ENCODE measurements around the gene CDK5RAP2. TPM values are rescaled to one million over a fixed set of nuclear protein-coding genes. Genes with fewer than 3 reads are reported as not detected.

Gene CDK5RAP2
- total RNA-seq, 1 donor from 2014 or later = 54.7 TPM

DNA sequence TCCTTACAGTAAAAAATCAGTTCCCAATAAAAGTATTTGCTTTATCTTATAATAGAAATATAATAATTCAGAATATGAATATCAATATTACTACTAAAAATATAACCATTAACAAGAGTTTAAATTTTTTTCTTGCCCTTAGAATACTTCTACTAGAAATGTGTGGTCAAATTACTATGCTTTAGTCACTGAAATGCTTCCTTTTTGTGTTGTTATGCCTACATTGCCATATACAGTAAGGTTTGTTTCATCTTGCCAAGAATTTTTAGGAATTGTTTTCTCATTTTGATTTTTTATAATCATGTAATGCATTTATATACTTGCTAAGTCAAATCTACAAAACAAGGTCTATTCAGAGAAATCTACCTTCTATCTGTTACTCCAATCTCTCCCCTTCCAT is 181.7 kb downstream of the CDK5RAP2 start:
- TF ChIP-seq, protein P1, sequence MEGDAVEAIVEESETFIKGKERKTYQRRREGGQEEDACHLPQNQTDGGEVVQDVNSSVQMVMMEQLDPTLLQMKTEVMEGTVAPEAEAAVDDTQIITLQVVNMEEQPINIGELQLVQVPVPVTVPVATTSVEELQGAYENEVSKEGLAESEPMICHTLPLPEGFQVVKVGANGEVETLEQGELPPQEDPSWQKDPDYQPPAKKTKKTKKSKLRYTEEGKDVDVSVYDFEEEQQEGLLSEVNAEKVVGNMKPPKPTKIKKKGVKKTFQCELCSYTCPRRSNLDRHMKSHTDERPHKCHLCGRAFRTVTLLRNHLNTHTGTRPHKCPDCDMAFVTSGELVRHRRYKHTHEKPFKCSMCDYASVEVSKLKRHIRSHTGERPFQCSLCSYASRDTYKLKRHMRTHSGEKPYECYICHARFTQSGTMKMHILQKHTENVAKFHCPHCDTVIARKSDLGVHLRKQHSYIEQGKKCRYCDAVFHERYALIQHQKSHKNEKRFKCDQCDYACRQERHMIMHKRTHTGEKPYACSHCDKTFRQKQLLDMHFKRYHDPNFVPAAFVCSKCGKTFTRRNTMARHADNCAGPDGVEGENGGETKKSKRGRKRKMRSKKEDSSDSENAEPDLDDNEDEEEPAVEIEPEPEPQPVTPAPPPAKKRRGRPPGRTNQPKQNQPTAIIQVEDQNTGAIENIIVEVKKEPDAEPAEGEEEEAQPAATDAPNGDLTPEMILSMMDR (IDR thresholded peaks at IDR 0.05) = no peak
- no peaks in the 10 kb centered on the region for H3K9me3 ChIP-seq
- DNase-seq = no peak
- intact Hi-C loops (cut with DNase I) = no loop called here
- peaks cover 100% of the 10 kb centered on the region for H3K36me3 ChIP-seq
- H3K27ac ChIP-seq = no peak overlapping the region
- H3K4me1 ChIP-seq = no peaks in the 10 kb centered on the region
- no peaks in the 10 kb centered on the region for H3K27me3 ChIP-seq (ENCODE audit: low read depth)
- no peak for ATAC-seq
- H3K4me3 ChIP-seq = no peak overlapping the region

DNA sequence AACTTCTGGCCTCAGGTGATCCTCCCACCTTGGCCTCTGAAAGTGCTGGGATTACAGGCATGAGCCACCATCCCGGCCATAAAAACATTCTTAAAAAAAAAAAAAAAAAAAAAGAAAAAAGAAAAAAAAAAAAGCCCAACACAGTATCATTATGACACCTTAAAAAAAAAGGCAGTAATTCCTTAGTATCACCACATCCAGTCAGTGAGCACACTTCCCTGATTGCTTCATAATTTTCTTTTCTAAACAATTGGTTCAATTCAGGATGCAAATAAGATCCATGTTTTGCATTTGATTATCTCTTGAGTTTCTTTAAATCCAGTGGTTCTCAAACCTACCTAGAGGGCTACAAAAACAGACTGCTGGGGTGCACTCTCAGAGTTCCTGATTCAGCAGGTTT is 182.5 kb downstream of the CDK5RAP2 start:
- no peaks in the 10 kb centered on the region for H3K4me1 ChIP-seq
- H3K9me3 ChIP-seq = no peaks in the 10 kb centered on the region
- no peak overlapping the region for H3K4me3 ChIP-seq
- H3K27ac ChIP-seq = no peak overlapping the region
- intact Hi-C loops (cut with DNase I) = no loop called here
- H3K36me3 ChIP-seq = peaks cover 100% of the 10 kb centered on the region
- DNase-seq (no peak), ATAC-seq (no peak)
- TF ChIP-seq, protein P1 (IDR thresholded peaks at IDR 0.05) = no peak
- H3K27me3 ChIP-seq (ENCODE audit: low read depth) = no peaks in the 10 kb centered on the region

DNA sequence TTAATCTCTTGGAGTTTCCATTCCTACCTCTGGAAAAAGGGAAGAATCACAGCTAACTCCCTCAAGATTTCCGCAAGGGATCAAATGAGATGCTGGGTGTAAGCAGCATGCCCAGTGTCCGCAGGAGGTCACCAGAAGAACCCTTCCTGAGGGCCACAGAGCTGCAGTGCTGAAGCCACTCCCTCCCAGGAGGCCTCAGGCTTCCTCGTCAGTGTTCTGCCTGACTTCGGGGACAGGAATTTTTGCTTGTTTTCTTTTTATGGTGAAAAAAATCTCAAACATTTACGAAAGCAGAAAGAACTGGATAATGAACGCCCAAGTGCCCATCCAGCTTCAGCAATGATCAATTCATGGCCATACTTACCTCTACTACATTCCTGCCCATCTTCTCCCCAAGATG is 183.0 kb downstream of the CDK5RAP2 start:
- DNase-seq (no peak), ATAC-seq (no peak)
- Histone ChIP-seq H3K4me3 (no peak overlapping the region), H3K27me3 (ENCODE audit: low read depth) (no peaks in the 10 kb centered on the region), H3K36me3 (peaks cover 100% of the 10 kb centered on the region), H3K9me3 (no peaks in the 10 kb centered on the region), H3K4me1 (no peaks in the 10 kb centered on the region), H3K27ac (no peak overlapping the region)
- TF ChIP-seq, protein P1 (IDR thresholded peaks at IDR 0.05) = no peak
- intact Hi-C loops (cut with DNase I) = no loop called here

DNA sequence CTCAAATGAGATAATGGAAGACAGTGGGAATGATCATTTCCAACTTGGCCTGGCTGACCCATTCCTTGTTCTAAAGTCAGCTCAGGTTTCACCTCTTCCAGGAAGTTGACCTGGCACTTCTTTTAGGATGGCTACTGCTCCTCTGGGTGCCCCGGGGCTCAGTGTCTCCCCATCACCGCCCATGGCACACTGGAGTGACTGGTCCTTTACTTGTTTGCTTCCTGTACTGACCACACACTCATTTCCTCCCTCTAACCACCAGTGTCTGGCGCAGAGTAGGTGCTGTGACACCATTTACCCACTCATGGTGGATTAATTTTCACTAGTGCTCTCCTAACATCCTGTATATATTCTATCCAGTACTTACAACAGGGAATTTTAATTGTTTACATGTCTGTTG is 183.5 kb downstream of the CDK5RAP2 start:
- no peak for ATAC-seq
- Histone ChIP-seq H3K4me1 (no peaks in the 10 kb centered on the region), H3K9me3 (no peaks in the 10 kb centered on the region), H3K36me3 (peaks cover 100% of the 10 kb centered on the region), H3K27ac (no peak overlapping the region), H3K4me3 (no peak overlapping the region), H3K27me3 (ENCODE audit: low read depth) (no peaks in the 10 kb centered on the region)
- no peak for DNase-seq
- intact Hi-C loops (cut with DNase I) = no loop called here
- TF ChIP-seq, protein P1 (IDR thresholded peaks at IDR 0.05) = no peak

DNA sequence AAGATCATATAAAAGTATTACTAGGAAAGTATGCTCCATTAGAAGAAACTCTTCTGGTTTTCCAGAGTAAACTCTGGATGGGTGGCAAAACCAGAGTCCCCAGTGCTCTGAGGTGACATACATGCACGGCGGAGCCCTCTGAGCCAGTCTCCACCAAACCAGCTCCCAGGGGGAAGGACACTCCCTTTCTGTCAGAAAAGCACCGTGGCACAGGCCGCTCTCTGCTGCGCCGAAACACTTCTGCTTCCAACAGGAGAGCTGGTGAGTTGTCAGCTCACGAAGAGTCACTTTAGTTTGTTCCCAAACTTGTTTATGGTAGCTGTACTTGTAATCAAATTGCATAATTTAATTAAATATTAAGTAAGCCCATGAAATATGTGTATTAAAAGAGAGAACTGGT is 184.6 kb downstream of the CDK5RAP2 start:
- DNase-seq (no peak), ATAC-seq (no peak)
- no peaks in the 10 kb centered on the region for H3K4me1 ChIP-seq
- TF ChIP-seq, protein P1 (IDR thresholded peaks at IDR 0.05) = no peak
- intact Hi-C loops (cut with DNase I) = no loop called here
- H3K27me3 ChIP-seq (ENCODE audit: low read depth) = no peaks in the 10 kb centered on the region
- H3K9me3 ChIP-seq = no peaks in the 10 kb centered on the region
- H3K4me3 ChIP-seq = no peak overlapping the region
- no peak overlapping the region for H3K27ac ChIP-seq
- peaks cover 100% of the 10 kb centered on the region for H3K36me3 ChIP-seq
